ENCODE data around the gene CBX5.

GRCh38 chr12:54187075-54187474 is 92.8 kb downstream of the CBX5 start:
- TF ChIP-seq EZH2 (IDR thresholded peaks at IDR 0.05; ENCODE audit: borderline replicate concordance, control insufficient read depth, low read depth, low read length) (no peak), ZNF24 (IDR thresholded peaks at IDR 0.05) (no peak), CTCF (IDR thresholded peaks at IDR 0.05 in 2 of 3, conservative IDR thresholded peaks at IDR 0.05 in 1 of 3; ENCODE audit: control insufficient read depth in 2 of 3, extremely low read depth in 1 of 3, insufficient read depth in 1 of 3, low read depth in 3 of 3, low read length in 3 of 3) (no peak), SMC3 (IDR thresholded peaks at IDR 0.05; ENCODE audit: borderline replicate concordance, low read length) (no peak), SIN3A (IDR thresholded peaks at IDR 0.05; ENCODE audit: low read depth, low read length) (no peak), ZNF592 (IDR thresholded peaks at IDR 0.05) (no peak), GABPA (IDR thresholded peaks at IDR 0.05; ENCODE audit: low read depth) (no peak), IRF3 (IDR thresholded peaks at IDR 0.05) (no peak), RAD21 (IDR thresholded peaks at IDR 0.05; ENCODE audit: insufficient read depth, low read depth, low read length) (no peak), POLR2A (IDR thresholded peaks at IDR 0.05; ENCODE audit: low read depth, low read length) (no peak), USF2 (IDR thresholded peaks at IDR 0.05; ENCODE audit: borderline replicate concordance, low read depth, low read length) (no peak), SP1 (IDR thresholded peaks at IDR 0.05; ENCODE audit: low read depth, low read length) (no peak), BCLAF1 (IDR thresholded peaks at IDR 0.05) (no peak), HSF1 (IDR thresholded peaks at IDR 0.05; ENCODE audit: low read depth, low read length) (no peak)

All from GM12878 (cell line).